Activated naive CD4-positive, alpha-beta T cell treated with anti-CD3 and anti-CD28 coated beads, Interleukin-2, amount 50 U/mL, for 72 hours (primary cell): Measurements from ENCODE around the gene AKAP6. TPM values are rescaled to one million over a fixed set of nuclear protein-coding genes. Genes with fewer than 3 reads are reported as not detected.
"Not testable (repeated sequence)": the region's sequence is repeated elsewhere in the genome, so short reads cannot be mapped to it uniquely, and the experiment has no call there.

Experiments
- ATAC-seq, 2 donors: fragments of 150-1000 bp; cut with Tn5 transposase; 2 replicates each; pipeline ENCODE4 v1.10.0; 2021; ENCODE audit warnings: mild to moderate bottlenecking in 2 of 2, moderate library complexity in 2 of 2
- DNase-seq, 2 donors: peaks; one replicate each; pipeline ENCODE4 v3.0.0; 2021 to 2022; ENCODE audit warnings: low spot score in 2 of 2
- H3K27ac Mint-ChIP-seq, 2 donors: one replicate each; pipeline ENCODE4 v1.8.0; 2022; ENCODE audit warnings: mild to moderate bottlenecking in 2 of 2, mixed read lengths in 2 of 2
- H3K36me3 Mint-ChIP-seq, 2 donors: one replicate each; pipeline ENCODE4 v1.8.0; 2022; ENCODE audit warnings: mixed read lengths in 2 of 2
- H3K9me3 Mint-ChIP-seq, 2 donors: one replicate each; pipeline ENCODE4 v1.8.0; 2022; ENCODE audit warnings: mixed read lengths in 2 of 2
- total RNA-seq, 2 donors: library from RNA; stranded (reverse); gene quantifications; one replicate each; pipeline ENCODE4 v1.2.3, GENCODE V29; 2022

AKAP6 gene
- total RNA-seq, 2 donors from 2014 or later, result 2.5 to 3.3 TPM

GRCh38 chr14:32382704-32383103 is 53.6 kb downstream of the AKAP6 start:
- DNase-seq (no peak), ATAC-seq (no peak)
- Mint-ChIP-seq H3K9me3 (peaks cover 0 to under 1% of the 10 kb centered on the region in 2 donors), H3K27ac (no peak overlapping the region), H3K36me3 (no peaks in the 10 kb centered on the region)

- ATAC-seq (no peak), DNase-seq (no peak)
- Mint-ChIP-seq H3K9me3 (peaks cover 0 to 8% of the 10 kb centered on the region in 2 donors), H3K36me3 (no peaks in the 10 kb centered on the region), H3K27ac (no peak overlapping the region)
Measured at GRCh38 chr14:32383364-32384009, 54.4 kb downstream of the AKAP6 start.

GRCh38 chr14:32384464-32384863 is 55.4 kb downstream of the AKAP6 start:
- peaks cover under 1 to 8% of the 10 kb centered on the region in 2 donors for H3K9me3 Mint-ChIP-seq
- DNase-seq (no peak), ATAC-seq (no peak)
- no peak overlapping the region for H3K27ac Mint-ChIP-seq
- peaks cover 0 to 5% of the 10 kb centered on the region in 2 donors for H3K36me3 Mint-ChIP-seq

GRCh38 chr14:32387295-32387694 is 58.2 kb downstream of the AKAP6 start:
- H3K36me3 Mint-ChIP-seq, result peaks cover 0 to 14% of the 10 kb centered on the region in 2 donors
- not testable (repeated sequence) for DNase-seq, H3K27ac Mint-ChIP-seq, ATAC-seq
- peaks cover 9 to 14% of the 10 kb centered on the region in 2 donors for H3K9me3 Mint-ChIP-seq

- H3K27ac Mint-ChIP-seq, result no peak overlapping the region
- H3K9me3 Mint-ChIP-seq, result peaks cover 9 to 10% of the 10 kb centered on the region in 2 donors
- ATAC-seq, result no peak
- no peak for DNase-seq
- H3K36me3 Mint-ChIP-seq, result peaks cover 0 to 14% of the 10 kb centered on the region in 2 donors
Measured at GRCh38 chr14:32393119-32393518, 64.0 kb downstream of the AKAP6 start.

GRCh38 chr14:32394038-32394437 is 64.9 kb downstream of the AKAP6 start:
- Mint-ChIP-seq H3K27ac (no peak overlapping the region), H3K9me3 (peaks cover 7 to 9% of the 10 kb centered on the region in 2 donors), H3K36me3 (peaks cover 0 to 11% of the 10 kb centered on the region in 2 donors)
- DNase-seq (no peak), ATAC-seq (no peak)

- ATAC-seq (no peak), DNase-seq (no peak)
- Mint-ChIP-seq H3K27ac (no peak overlapping the region), H3K9me3 (no peaks in the 10 kb centered on the region), H3K36me3 (no peaks in the 10 kb centered on the region)
Measured at GRCh38 chr14:32396885-32397284, 67.8 kb downstream of the AKAP6 start.

- ATAC-seq (no peak), DNase-seq (no peak)
- no peak overlapping the region for H3K27ac Mint-ChIP-seq
- no peaks in the 10 kb centered on the region for H3K9me3 Mint-ChIP-seq
- H3K36me3 Mint-ChIP-seq, result no peaks in the 10 kb centered on the region
Measured at GRCh38 chr14:32397861-32398640, 69.0 kb downstream of the AKAP6 start.

GRCh38 chr14:32399920-32400319 is 70.8 kb downstream of the AKAP6 start:
- DNase-seq (no peak), ATAC-seq (no peak)
- Mint-ChIP-seq H3K9me3 (no peaks in the 10 kb centered on the region), H3K27ac (no peak overlapping the region), H3K36me3 (no peaks in the 10 kb centered on the region)

- DNase-seq (no peak), ATAC-seq (no peak)
- Mint-ChIP-seq H3K27ac (no peak overlapping the region), H3K9me3 (no peaks in the 10 kb centered on the region), H3K36me3 (no peaks in the 10 kb centered on the region)
Measured at GRCh38 chr14:32400480-32400879, 71.4 kb downstream of the AKAP6 start.

- Mint-ChIP-seq H3K36me3 (no peaks in the 10 kb centered on the region), H3K9me3 (no peaks in the 10 kb centered on the region), H3K27ac (no peak overlapping the region)
- ATAC-seq (no peak), DNase-seq (no peak)
Measured at GRCh38 chr14:32403021-32403420, 73.9 kb downstream of the AKAP6 start.

- no peak for DNase-seq
- H3K27ac Mint-ChIP-seq, result no peak overlapping the region
Measured at GRCh38 chr14:32403688-32404087, 74.6 kb downstream of the AKAP6 start.

GRCh38 chr14:32404784-32405573 is 75.9 kb downstream of the AKAP6 start:
- Mint-ChIP-seq H3K36me3 (no peaks in the 10 kb centered on the region), H3K27ac (no peak overlapping the region), H3K9me3 (no peaks in the 10 kb centered on the region)
- ATAC-seq (no peak), DNase-seq (no peak)

More at GRCh38 chr14:32403688-32404087, 74.6 kb downstream of the AKAP6 start:
- Mint-ChIP-seq H3K9me3 (no peaks in the 10 kb centered on the region), H3K36me3 (no peaks in the 10 kb centered on the region)
- no peak for ATAC-seq

- Mint-ChIP-seq H3K9me3 (no peaks in the 10 kb centered on the region), H3K27ac (no peak overlapping the region), H3K36me3 (no peaks in the 10 kb centered on the region)
- ATAC-seq (no peak), DNase-seq (no peak)
Measured at GRCh38 chr14:32405856-32406255, 76.8 kb downstream of the AKAP6 start.

GRCh38 chr14:32407130-32407529 is 78.0 kb downstream of the AKAP6 start:
- DNase-seq (no peak), ATAC-seq (no peak)
- Mint-ChIP-seq H3K27ac (no peak overlapping the region), H3K9me3 (no peaks in the 10 kb centered on the region), H3K36me3 (no peaks in the 10 kb centered on the region)

GRCh38 chr14:32408018-32408417 is 78.9 kb downstream of the AKAP6 start:
- no peaks in the 10 kb centered on the region for H3K9me3 Mint-ChIP-seq

GRCh38 chr14:32412103-32412502 is 83.0 kb downstream of the AKAP6 start:
- H3K36me3 Mint-ChIP-seq, result no peaks in the 10 kb centered on the region
- H3K27ac Mint-ChIP-seq, result no peak overlapping the region
- ATAC-seq, result no peak
- no peaks in the 10 kb centered on the region for H3K9me3 Mint-ChIP-seq
- DNase-seq, result no peak

More at GRCh38 chr14:32408018-32408417, 78.9 kb downstream of the AKAP6 start:
- Mint-ChIP-seq H3K27ac (no peak overlapping the region), H3K36me3 (no peaks in the 10 kb centered on the region)
- ATAC-seq (no peak), DNase-seq (no peak)
